Measurements from ENCODE around the gene NFAT5. TPM values are rescaled to one million over a fixed set of nuclear protein-coding genes. Genes with fewer than 3 reads are reported as not detected.

Gene NFAT5
- polyA plus RNA-seq, 1 donor = 26.8 TPM

Other genes starting within 250 kb of the NFAT5 start
- 11.9 TPM for gene PDF, start 235.4 kb upstream of the NFAT5 start, polyA plus RNA-seq
- 29.0 TPM for gene COG8, start 226.4 kb upstream of the NFAT5 start, polyA plus RNA-seq
- gene NIP7, start 226.2 kb upstream of the NFAT5 start, polyA plus RNA-seq = 25.5 TPM
- 3.6 TPM for gene TMED6, start 214.2 kb upstream of the NFAT5 start, polyA plus RNA-seq
- gene TERF2, start 180.0 kb upstream of the NFAT5 start, polyA plus RNA-seq = 23.4 TPM
- gene CYB5B, start 141.3 kb upstream of the NFAT5 start, polyA plus RNA-seq = 85.7 TPM
- gene NQO1, start 160.6 kb downstream of the NFAT5 start, polyA plus RNA-seq = 16.9 TPM
- 55.1 TPM for gene NOB1, start 189.0 kb downstream of the NFAT5 start, polyA plus RNA-seq
- 40.4 TPM for gene WWP2, start 196.4 kb downstream of the NFAT5 start, polyA plus RNA-seq

Data from large intestine (tissue), 1 donor.